ENCODE measurements around the gene NAV1.
"Not testable (repeated sequence)": the region's sequence is repeated elsewhere in the genome, so short reads cannot be mapped to it uniquely, and the experiment has no call there.

Gene NAV1

GRCh38 chr1:201538612-201539551, at the start of gene NAV1:
Gene NAV1 (plus strand): TSS chr1:201539127. CDS start chr1:201622885, 83,758 bp downstream.
- CTCF ChIA-PET: no interaction called here
- H3K27ac ChIP-seq: peak within 1 kb of the TSS; percentile 52
- no peak for TF ChIP-seq CTCF (conservative IDR thresholded peaks at IDR 0.05; ENCODE audit: low read depth)
- POLR2A ChIA-PET (ENCODE audit: low non-redundant PET): interaction anchor here (0.6 kb wide), 1 partner anchor 75 kb away, joined by 6 read pairs; no protein-coding TSS in a partner anchor
- DNase-seq (ENCODE audit: low spot score): peak; percentile 70

GRCh38 chr1:201489643-201490261, 49.2 kb upstream of the NAV1 start:
- DNase-seq (ENCODE audit: low spot score): no peak
- ChIA-PET CTCF (interaction anchor here (0.5 to 22.3 kb wide), 4 partner anchors 8 to 143 kb away, joined by 3 to 464 read pairs (median 4); partner anchors contain the start of gene CSRP1), POLR2A (ENCODE audit: low non-redundant PET) (interaction anchor here (0.9 to 1.7 kb wide), 3 partner anchors 9 to 16 kb away, joined by 3 to 5 read pairs (median 4); partner anchors contain the start of gene CSRP1)

GRCh38 chr1:201490708-201491131, 48.2 kb upstream of the NAV1 start:
- TF ChIP-seq CTCF (conservative IDR thresholded peaks at IDR 0.05; ENCODE audit: low read depth): no peak
- peak overlapping the region; percentile 93 for H3K27ac ChIP-seq
- POLR2A ChIA-PET (ENCODE audit: low non-redundant PET): interaction anchor here (1.7 kb wide), 1 partner anchor 10 kb away, joined by 5 read pairs; no protein-coding TSS in a partner anchor
- no peak for DNase-seq (ENCODE audit: low spot score)
- CTCF ChIA-PET: interaction anchor here (0.6 to 22.3 kb wide), 3 partner anchors 12 to 44 kb away, joined by 3 to 464 read pairs (median 6); partner anchors contain the start of gene CSRP1

More at GRCh38 chr1:201489643-201490261, 49.2 kb upstream of the NAV1 start:
- H3K27ac ChIP-seq: peak overlapping the region; percentile 93
- no peak for TF ChIP-seq CTCF (conservative IDR thresholded peaks at IDR 0.05; ENCODE audit: low read depth)

GRCh38 chr1:201491896-201492511, 46.9 kb upstream of the NAV1 start:
- no peak for TF ChIP-seq CTCF (conservative IDR thresholded peaks at IDR 0.05; ENCODE audit: low read depth)
- no peak for DNase-seq (ENCODE audit: low spot score)
- H3K27ac ChIP-seq: peak overlapping the region; percentile 20; the same call in 1 of the 2 replicates
- ChIA-PET POLR2A (ENCODE audit: low non-redundant PET) (no interaction called here), CTCF (interaction anchor here (0.7 to 22.3 kb wide), 4 partner anchors 9 to 20 kb away, joined by 4 to 464 read pairs (median 8); partner anchors contain the start of gene CSRP1)

- H3K27ac ChIP-seq; DNase-seq (ENCODE audit: low spot score); POLR2A ChIA-PET (ENCODE audit: low non-redundant PET): not testable (repeated sequence)
- CTCF ChIA-PET: interaction anchor here (0.6 to 22.3 kb wide), 4 partner anchors 12 to 1167 kb away, joined by 3 to 464 read pairs (median 8); partner anchors contain the start of gene CSRP1
These were observed 45.8 kb upstream of the NAV1 start for GRCh38 chr1:201493026-201493656.
